ENCODE results near the gene STKLD1.
A peak's percentile ranks its signal among the peaks of the same experiment; 100 is the strongest.
"Not testable (repeated sequence)": the region's sequence is repeated elsewhere in the genome, so short reads cannot be mapped to it uniquely, and the experiment has no call there.

Gene STKLD1

GRCh38 chr9:133382507-133383141 is 6.5 kb downstream of the STKLD1 start:
- no peak for DNase-seq (ENCODE audit: low read depth in 2 of 3, low spot score in 1 of 3)

- DNase-seq (ENCODE audit: low read depth in 2 of 3, low spot score in 1 of 3): no peak
These were observed 7.3 kb downstream of the STKLD1 start for GRCh38 chr9:133383438-133383837.

GRCh38 chr9:133384736-133385321 is 8.7 kb downstream of the STKLD1 start:
- DNase-seq (ENCODE audit: low read depth in 2 of 3, low spot score in 1 of 3): no peak

- no peak for DNase-seq (ENCODE audit: low read depth in 2 of 3, low spot score in 1 of 3)
These were observed 9.3 kb downstream of the STKLD1 start for GRCh38 chr9:133385452-133385851.

- DNase-seq (ENCODE audit: low read depth in 2 of 3, low spot score in 1 of 3): no peak
These were observed 10.2 kb downstream of the STKLD1 start for GRCh38 chr9:133386338-133386737.

- no peak for DNase-seq (ENCODE audit: low read depth in 2 of 3, low spot score in 1 of 3)
These were observed 11.5 kb downstream of the STKLD1 start for GRCh38 chr9:133387680-133388079.

- no peak for DNase-seq (ENCODE audit: low read depth in 2 of 3, low spot score in 1 of 3)
These were observed 12.9 kb downstream of the STKLD1 start for GRCh38 chr9:133389025-133389557.

GRCh38 chr9:133389562-133389961 is 13.4 kb downstream of the STKLD1 start:
- no peak for DNase-seq (ENCODE audit: low read depth in 2 of 3, low spot score in 1 of 3)

GRCh38 chr9:133390713-133391112 is 14.5 kb downstream of the STKLD1 start:
- DNase-seq (ENCODE audit: low read depth in 2 of 3, low spot score in 1 of 3): no peak

GRCh38 chr9:133391449-133391848 is 15.3 kb downstream of the STKLD1 start:
- DNase-seq (ENCODE audit: low read depth in 2 of 3, low spot score in 1 of 3): not testable (repeated sequence)

GRCh38 chr9:133392308-133392707 is 16.1 kb downstream of the STKLD1 start:
- not testable (repeated sequence) for DNase-seq (ENCODE audit: low read depth in 2 of 3, low spot score in 1 of 3)

- no peak for DNase-seq (ENCODE audit: low read depth in 2 of 3, low spot score in 1 of 3)
These were observed 17.2 kb downstream of the STKLD1 start for GRCh38 chr9:133393399-133393798.

GRCh38 chr9:133394687-133395271 is 18.6 kb downstream of the STKLD1 start:
- no peak for DNase-seq (ENCODE audit: low read depth in 2 of 3, low spot score in 1 of 3)

GRCh38 chr9:133396952-133397351 is 20.8 kb downstream of the STKLD1 start:
- no peak for DNase-seq (ENCODE audit: low read depth in 2 of 3, low spot score in 1 of 3)

- no peak for DNase-seq (ENCODE audit: low read depth in 2 of 3, low spot score in 1 of 3)
These were observed 21.2 kb downstream of the STKLD1 start for GRCh38 chr9:133397370-133397769.

- DNase-seq (ENCODE audit: low read depth in 2 of 3, low spot score in 1 of 3): no peak
These were observed 21.7 kb downstream of the STKLD1 start for GRCh38 chr9:133397895-133398294.

- no peak for DNase-seq (ENCODE audit: low read depth in 2 of 3, low spot score in 1 of 3)
These were observed 24.1 kb downstream of the STKLD1 start for GRCh38 chr9:133400292-133400691.

- no peak for DNase-seq (ENCODE audit: low read depth in 2 of 3, low spot score in 1 of 3)
These were observed 25.4 kb downstream of the STKLD1 start for GRCh38 chr9:133401588-133401987.

GRCh38 chr9:133402689-133403088 is 26.5 kb downstream of the STKLD1 start:
- no peak for DNase-seq (ENCODE audit: low read depth in 2 of 3, low spot score in 1 of 3)

GRCh38 chr9:133403766-133404453 is 27.7 kb downstream of the STKLD1 start:
- peak; percentile 38 to 49 (median 42) for DNase-seq (ENCODE audit: low read depth in 2 of 3, low spot score in 1 of 3)

- no peak for DNase-seq (ENCODE audit: low read depth in 2 of 3, low spot score in 1 of 3)
These were observed 28.4 kb downstream of the STKLD1 start for GRCh38 chr9:133404454-133405002.
